ENCODE measurements around the gene RSPRY1.

Gene RSPRY1

DNA sequence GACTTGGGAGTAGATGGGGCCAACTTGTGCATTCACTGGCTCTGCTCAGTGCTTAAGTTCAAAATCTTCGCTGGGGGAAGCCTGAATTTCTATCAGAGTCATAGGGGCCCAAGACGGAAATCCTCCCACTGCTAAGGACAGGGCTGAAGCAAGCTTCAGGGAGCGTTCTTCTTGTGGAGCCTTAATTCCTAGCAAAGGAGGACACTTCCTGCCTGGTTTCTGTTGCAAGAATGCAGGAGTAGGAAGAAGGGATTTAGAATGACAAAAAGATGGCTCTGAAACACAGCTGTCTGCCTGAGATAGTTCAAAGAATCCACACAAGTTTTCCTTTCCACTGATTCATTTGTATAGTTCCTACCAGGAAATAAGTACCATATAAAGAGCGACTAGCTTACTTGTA lies 26.7 kb upstream of the RSPRY1 start:
- no peak for TF ChIP-seq JUND (IDR thresholded peaks at IDR 0.05; ENCODE audit: low read depth)
- in situ Hi-C loops (cut with HindIII; ENCODE audit: low pct_unique_long_range_greater_than_20kb, low sequenced_read_pairs): no loop called here
- no peak for DNase-seq (ENCODE audit: low read depth in 1 of 2, low spot score in 1 of 2)

DNA sequence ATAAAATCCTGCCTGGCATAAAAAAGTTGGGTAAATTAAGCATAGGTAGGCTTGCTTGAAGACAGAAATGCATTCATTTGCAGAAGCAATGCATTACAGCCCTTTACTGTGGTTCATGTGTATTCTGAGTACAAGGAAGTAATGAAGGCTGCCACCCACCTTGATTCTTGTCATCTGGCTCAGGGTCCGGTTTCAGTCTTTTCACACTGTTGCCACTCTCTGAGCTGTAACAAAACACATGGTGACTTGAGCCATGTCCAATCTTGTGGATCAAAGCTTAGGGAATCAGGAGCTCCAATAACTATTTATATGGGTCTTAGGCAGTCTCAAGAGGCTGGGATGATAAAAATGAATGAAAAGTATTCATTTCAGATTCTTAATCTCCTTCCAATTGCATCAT lies 22.3 kb upstream of the RSPRY1 start:
- no peak for TF ChIP-seq JUND (IDR thresholded peaks at IDR 0.05; ENCODE audit: low read depth)
- in situ Hi-C loops (cut with HindIII; ENCODE audit: low pct_unique_long_range_greater_than_20kb, low sequenced_read_pairs): no loop called here
- DNase-seq (ENCODE audit: low read depth in 1 of 2, low spot score in 1 of 2): no peak

DNA sequence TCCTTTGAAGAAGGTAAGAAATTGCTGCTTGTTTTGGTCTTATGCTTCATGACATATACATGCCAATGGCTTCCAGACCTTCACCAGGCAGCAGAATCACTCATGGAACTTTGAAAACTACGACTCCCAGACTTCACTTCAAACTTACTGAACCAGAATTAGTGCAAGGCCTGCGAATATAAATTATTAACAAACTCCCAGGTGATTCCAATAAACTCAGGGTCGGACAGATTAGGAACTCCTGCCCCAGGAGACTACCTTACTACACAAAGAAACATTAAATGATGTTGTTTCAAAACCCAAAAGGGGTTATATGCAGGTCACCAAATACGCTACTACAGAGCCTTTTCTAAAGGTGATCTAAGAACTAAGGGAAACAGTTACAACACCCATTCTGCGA lies 20.6 kb upstream of the RSPRY1 start:
- DNase-seq (ENCODE audit: low read depth in 1 of 2, low spot score in 1 of 2): no peak
- in situ Hi-C loops (cut with HindIII; ENCODE audit: low pct_unique_long_range_greater_than_20kb, low sequenced_read_pairs): no loop called here
- TF ChIP-seq JUND (IDR thresholded peaks at IDR 0.05; ENCODE audit: low read depth): no peak

DNA sequence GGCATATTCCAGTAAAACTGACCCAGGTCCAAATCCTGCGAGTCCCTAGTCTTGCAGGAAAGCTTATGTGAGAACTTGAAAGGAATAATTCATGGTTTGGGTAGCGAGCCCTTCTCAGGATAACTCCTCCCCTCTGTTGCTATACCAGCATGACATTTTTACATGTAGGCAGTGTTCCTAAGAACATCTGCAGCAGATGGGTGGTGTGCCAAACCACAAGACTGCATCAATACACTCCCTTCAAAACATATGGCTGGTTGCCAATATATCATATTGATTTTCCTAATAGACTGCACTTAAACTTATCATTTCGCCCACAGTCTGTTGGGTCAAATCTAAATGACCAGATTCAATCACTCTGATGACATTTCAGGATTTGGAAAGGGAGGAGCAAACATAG lies 20.2 kb upstream of the RSPRY1 start:
- in situ Hi-C loops (cut with HindIII; ENCODE audit: low pct_unique_long_range_greater_than_20kb, low sequenced_read_pairs): no loop called here
- no peak for TF ChIP-seq JUND (IDR thresholded peaks at IDR 0.05; ENCODE audit: low read depth)
- DNase-seq (ENCODE audit: low read depth in 1 of 2, low spot score in 1 of 2): no peak

DNA sequence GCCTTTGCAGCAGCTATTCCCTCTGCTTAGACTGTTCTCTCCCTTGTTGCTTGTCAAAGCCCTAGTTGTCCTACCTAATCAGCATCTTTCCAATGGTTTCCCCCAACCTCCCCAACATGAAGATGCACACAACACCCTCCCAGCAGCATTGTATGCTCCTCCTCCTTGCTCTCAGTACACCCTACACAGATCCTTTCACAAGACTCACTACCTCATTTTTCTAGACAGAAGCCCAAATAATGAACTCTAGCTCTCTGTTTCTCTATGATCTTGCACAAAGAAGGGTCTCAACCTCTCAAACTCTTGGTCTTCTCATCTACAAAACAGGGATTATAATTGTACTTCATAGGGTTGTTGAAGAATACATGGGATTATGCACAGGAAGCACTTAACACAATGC lies 19.7 kb upstream of the RSPRY1 start:
- in situ Hi-C loops (cut with HindIII; ENCODE audit: low pct_unique_long_range_greater_than_20kb, low sequenced_read_pairs): no loop called here
- TF ChIP-seq JUND (IDR thresholded peaks at IDR 0.05; ENCODE audit: low read depth): no peak
- DNase-seq (ENCODE audit: low read depth in 1 of 2, low spot score in 1 of 2): no peak

DNA sequence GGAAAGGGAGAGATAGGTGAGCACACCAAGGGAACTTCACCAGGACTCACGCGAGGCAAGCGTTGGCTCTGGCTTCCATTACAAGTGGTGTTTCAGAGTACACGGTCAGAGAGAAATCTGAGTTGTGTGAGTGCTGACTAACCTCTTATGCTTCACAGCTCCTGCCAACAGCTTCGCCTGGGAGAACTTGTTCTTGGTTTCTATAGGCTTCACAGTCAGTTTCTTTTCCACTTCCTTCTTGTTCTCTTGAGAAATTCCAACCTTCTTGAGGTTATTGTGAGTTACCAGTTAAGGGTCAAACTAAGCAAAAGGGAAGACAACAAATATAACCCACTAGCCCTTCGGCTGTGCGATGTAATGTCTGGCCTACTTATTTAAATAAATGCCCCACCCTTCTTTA lies 19.2 kb upstream of the RSPRY1 start:
- in situ Hi-C loops (cut with HindIII; ENCODE audit: low pct_unique_long_range_greater_than_20kb, low sequenced_read_pairs): no loop called here
- DNase-seq (ENCODE audit: low read depth in 1 of 2, low spot score in 1 of 2): no peak
- TF ChIP-seq JUND (IDR thresholded peaks at IDR 0.05; ENCODE audit: low read depth): no peak

DNA sequence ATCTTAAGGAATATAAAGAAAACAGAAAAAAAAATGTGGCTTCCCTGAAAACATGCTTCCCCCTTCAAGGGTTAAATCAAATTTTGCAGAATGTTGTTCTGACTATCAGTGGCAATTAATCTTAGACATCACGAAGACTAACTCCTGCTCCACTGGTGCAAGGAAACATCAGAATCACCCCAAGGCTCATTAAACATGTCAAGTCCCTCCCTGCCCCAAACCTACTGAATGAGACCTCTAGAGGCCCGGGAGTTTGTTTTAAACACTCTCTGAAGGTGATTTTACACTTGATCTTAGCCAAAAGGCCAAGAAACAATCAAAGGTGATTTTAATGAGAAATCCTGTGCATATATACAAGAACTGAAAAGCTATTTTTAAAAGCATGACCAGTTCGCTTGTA lies 18.6 kb upstream of the RSPRY1 start:
- TF ChIP-seq JUND (IDR thresholded peaks at IDR 0.05; ENCODE audit: low read depth): no peak
- no peak for DNase-seq (ENCODE audit: low read depth in 1 of 2, low spot score in 1 of 2)
- in situ Hi-C loops (cut with HindIII; ENCODE audit: low pct_unique_long_range_greater_than_20kb, low sequenced_read_pairs): no loop called here

DNA sequence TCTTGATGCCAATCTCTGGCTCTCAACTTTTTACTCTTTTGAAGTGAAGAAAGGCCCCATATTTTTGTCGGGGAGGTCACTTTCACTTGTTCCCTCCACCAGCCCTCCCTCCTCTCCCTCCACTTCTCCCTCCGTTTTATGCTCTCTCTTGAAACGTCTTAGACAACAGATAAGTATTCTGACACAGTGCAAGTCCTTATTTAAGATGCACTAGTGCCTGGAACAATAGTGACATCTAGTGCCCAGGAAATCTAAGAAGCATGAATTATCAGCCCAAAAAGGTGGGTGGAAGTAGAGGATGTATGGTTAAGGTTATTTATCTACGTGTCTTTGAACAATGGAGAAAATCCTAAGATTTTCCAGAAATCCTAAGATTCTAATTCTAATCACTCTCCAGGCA lies 18.2 kb upstream of the RSPRY1 start:
- DNase-seq (ENCODE audit: low read depth in 1 of 2, low spot score in 1 of 2): peak; percentile 41 to 64
- in situ Hi-C loops (cut with HindIII; ENCODE audit: low pct_unique_long_range_greater_than_20kb, low sequenced_read_pairs): no loop called here
- no peak for TF ChIP-seq JUND (IDR thresholded peaks at IDR 0.05; ENCODE audit: low read depth)

DNA sequence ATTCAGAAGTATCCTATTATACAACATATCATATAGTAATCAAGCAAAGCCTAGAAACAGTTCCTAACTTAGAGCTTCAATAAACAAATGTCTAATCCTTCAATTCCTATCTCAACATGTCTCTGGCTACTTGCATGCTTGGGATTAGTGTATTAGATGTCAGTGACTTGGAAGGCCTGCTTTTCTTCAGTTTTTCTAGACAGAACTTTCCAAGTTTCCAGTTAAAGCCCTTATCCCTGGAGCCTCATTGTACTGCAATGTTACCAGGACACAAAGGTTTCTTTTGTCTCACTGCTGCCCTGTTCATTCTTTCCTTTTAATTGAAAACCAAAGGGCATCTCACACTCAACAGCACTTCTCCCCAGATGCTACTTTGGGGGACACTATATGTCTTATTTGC lies 16.8 kb upstream of the RSPRY1 start:
- in situ Hi-C loops (cut with HindIII; ENCODE audit: low pct_unique_long_range_greater_than_20kb, low sequenced_read_pairs): no loop called here
- TF ChIP-seq JUND (IDR thresholded peaks at IDR 0.05; ENCODE audit: low read depth): no peak
- DNase-seq (ENCODE audit: low read depth in 1 of 2, low spot score in 1 of 2): no peak

DNA sequence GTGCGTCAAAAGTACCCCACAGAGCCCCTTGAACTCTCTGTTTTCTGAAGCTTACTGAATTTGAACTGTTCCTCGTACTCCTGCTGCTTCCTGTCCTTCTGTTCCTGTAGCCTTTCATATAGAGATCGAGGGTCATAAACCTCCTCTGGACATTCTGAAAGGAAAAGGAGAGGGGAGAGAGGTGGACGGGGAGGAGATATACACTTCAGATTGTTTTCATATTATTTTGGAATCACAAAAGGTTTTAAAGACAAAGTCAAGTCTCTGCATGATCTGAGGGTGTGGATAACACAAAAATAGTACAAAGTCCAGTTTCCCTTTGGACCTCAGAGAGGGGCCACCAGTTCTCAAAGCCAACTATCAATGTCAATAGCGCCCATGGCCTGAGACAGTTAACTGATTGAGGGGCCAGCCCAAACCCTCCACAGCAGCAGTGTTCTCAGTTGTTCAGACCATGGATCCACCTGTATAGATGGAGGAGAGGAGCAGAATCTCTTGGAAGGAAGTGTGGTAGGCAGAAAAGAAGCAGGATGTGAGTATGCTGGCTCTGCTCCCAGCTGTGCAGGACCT lies 13.3 kb upstream of the RSPRY1 start:
- in situ Hi-C loops (cut with HindIII; ENCODE audit: low pct_unique_long_range_greater_than_20kb, low sequenced_read_pairs): no loop called here

DNA sequence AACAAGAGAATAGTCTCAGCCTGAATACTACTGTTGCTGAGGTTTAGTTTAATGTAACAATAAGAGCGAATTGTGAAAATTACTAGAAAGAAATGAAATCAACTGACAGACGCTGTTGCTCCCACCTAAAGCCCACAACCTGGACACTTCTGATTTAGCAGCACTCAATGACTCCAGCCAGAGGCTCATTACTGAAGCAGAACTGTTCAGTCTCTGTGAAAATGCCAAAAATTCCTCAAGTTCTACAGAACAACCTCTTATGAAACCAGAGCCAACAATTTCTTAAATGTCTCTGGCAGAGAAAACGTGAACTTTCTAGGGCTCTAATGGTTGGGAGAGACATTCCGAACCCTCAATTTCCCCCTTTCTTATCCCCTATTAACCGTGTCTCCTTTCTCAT lies 10.2 kb upstream of the RSPRY1 start:
- in situ Hi-C loops (cut with HindIII; ENCODE audit: low pct_unique_long_range_greater_than_20kb, low sequenced_read_pairs): no loop called here
- no peak for TF ChIP-seq JUND (IDR thresholded peaks at IDR 0.05; ENCODE audit: low read depth)

More for the DNA sequence above, 13.3 kb upstream of the RSPRY1 start:
- TF ChIP-seq JUND (IDR thresholded peaks at IDR 0.05; ENCODE audit: low read depth): no peak
- no peak for DNase-seq (ENCODE audit: low read depth in 1 of 2, low spot score in 1 of 2)

DNA sequence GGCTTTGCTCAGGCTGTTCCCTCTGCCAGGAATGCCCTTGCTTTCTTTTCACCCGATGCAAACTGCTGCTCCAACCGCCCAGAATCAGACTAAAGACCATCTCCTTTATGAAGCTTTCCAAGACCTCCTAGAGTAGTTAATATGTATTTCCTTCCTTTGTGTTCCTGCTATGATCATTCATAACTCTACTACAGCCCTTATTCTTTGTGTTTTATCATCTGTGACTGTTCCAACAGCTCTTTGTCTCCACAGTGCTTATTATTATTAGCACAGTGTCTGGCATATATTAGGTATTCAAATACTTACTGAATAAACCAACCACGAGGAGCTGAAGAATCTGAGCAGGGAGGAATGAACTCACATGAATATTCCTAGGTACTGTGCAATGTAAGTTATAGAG lies 7.9 kb upstream of the RSPRY1 start:
- in situ Hi-C loops (cut with HindIII; ENCODE audit: low pct_unique_long_range_greater_than_20kb, low sequenced_read_pairs): no loop called here
- TF ChIP-seq JUND (IDR thresholded peaks at IDR 0.05; ENCODE audit: low read depth): no peak
- no peak for DNase-seq (ENCODE audit: low read depth in 1 of 2, low spot score in 1 of 2)

More for the DNA sequence above, 10.2 kb upstream of the RSPRY1 start:
- no peak for DNase-seq (ENCODE audit: low read depth in 1 of 2, low spot score in 1 of 2)

DNA sequence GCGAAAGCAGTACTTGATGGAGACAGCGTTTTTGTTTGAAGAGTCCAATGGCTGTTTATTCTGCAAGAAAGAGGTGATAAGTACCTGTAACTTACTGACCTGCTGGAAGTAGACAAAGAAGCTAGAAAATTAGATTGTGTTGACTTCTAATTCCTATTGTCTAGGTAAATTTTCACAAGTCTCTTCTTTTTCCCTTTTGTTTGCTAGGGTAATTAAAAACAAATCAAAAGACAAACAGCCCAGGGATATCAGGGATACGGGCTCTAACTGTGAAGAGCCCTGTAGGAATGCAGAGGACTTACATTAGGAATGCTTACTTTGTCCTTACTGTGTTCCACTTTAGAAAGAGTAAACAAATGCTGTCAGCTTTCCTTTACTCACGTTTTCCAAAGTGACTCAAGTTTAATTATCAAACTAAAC lies 7.3 kb upstream of the RSPRY1 start:
- DNase-seq (ENCODE audit: low read depth in 1 of 2, low spot score in 1 of 2): peak in 1 of 2 experiments; percentile 43
- in situ Hi-C loops (cut with HindIII; ENCODE audit: low pct_unique_long_range_greater_than_20kb, low sequenced_read_pairs): no loop called here
- TF ChIP-seq JUND (IDR thresholded peaks at IDR 0.05; ENCODE audit: low read depth): no peak

DNA sequence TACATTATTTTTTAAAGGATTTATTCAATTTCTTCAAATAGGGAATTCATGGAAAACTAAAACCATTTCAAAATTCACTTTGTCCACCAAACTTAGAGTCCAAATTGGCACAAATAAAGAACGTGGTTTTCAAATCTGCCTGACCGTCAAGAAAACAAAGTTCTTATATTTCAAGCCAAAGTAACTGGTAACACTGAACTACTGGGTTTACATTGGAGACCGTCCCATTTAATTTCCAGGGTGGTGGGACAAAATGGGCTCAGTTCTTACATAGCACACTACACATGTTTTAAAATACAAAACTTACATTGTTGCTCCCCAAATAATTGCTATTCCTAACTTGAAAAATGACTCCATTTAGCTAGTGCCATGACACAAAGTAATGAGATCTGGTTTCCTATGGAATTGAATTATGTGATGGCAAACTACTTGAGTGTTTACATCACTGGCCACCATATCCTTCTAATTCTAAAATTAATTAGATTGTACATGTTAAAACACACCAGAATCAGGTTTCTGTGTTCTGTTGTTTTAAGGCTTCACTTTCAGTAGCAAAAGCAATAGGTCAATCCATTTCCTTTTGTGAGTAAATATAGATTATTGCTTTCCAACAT lies 6.8 kb upstream of the RSPRY1 start:
- in situ Hi-C loops (cut with HindIII; ENCODE audit: low pct_unique_long_range_greater_than_20kb, low sequenced_read_pairs): no loop called here
- no peak for DNase-seq (ENCODE audit: low read depth in 1 of 2, low spot score in 1 of 2)
- TF ChIP-seq JUND (IDR thresholded peaks at IDR 0.05; ENCODE audit: low read depth): no peak
